ENCODE measurements around the gene ELFN1.

The ELFN1 gene

DNA sequence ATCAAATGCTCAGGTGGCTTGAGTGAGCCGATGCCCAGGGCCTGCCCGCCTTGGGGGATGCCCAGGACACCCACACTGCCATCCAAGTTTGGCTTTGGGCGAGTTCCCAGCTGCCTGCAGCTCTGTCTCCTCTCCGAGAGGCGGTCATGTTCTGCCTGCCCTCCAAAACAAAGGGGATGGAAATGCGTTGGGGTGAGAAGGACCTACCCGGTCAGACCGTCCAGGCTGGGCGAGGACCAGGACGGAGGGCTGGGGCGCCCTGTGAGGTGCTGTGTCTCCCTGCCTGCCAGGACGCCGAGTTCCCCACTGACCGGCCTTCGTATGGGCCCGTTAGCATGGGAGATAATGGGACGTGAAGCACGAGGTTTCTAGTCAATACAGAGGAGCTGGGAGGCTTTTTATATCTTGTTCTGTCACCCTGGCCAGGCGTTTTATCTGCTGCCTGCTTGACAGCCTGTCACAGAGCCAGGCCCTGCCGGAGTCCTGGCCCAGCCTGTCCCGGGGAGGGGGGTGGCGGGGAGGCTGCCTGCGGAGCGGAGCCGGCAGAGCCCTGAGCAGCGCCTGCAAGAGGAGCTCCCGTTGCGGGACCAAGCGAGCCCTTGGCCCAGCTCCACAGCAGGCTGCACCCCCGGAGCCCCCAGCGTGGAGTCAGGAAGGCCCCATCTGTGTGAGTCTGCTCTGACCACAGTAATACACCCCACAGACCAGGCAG is 22.0 kb upstream of the ELFN1 start:
- Mint-ChIP-seq H3K27ac (no peak overlapping the region), H3K27me3 (peaks cover 16% of the 10 kb centered on the region), H3K36me3 (no peaks in the 10 kb centered on the region), H3K4me3 (no peak overlapping the region), H3K4me1 (no peaks in the 10 kb centered on the region), H3K9me3 (no peaks in the 10 kb centered on the region)
- DNase-seq (ENCODE audit: low spot score in 2 of 2): no peak
- no peak for ATAC-seq (ENCODE audit: low read depth)

DNA sequence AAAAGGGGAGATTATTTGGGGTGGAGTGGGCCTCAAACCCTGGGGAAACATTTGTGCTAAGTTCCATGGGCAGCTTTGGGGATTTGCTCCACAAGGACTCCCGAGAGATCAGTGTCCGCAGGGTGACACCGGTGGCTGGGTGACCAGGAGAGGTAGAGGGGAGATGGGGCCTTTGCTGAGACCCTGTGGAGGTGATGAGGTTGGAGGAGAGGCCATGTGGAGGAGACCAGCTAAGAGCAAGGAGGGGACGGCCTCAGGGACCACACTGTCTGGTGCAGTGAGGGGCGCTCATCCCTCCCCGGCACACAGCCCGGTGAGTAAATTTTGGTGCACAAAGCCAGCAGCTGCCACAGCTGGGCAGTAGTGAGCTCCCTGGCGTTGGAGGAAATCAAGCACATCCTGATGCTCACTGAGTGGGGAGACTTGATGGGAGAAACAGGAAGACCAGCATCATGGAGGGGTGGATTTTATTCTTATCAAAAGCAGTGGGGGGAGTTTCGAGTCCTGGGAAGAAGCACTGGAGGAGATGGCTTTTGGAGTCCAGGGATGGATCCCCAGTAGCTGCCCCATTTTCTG is 20.2 kb upstream of the ELFN1 start:
- ATAC-seq (ENCODE audit: low read depth): no peak
- Mint-ChIP-seq H3K4me3 (no peak overlapping the region), H3K9me3 (no peaks in the 10 kb centered on the region), H3K4me1 (no peaks in the 10 kb centered on the region), H3K27ac (no peak overlapping the region), H3K36me3 (no peaks in the 10 kb centered on the region), H3K27me3 (peaks cover 21% of the 10 kb centered on the region)
- no peak for DNase-seq (ENCODE audit: low spot score in 2 of 2)

GRCh38 chr7:1650363-1651030 is 19.6 kb upstream of the ELFN1 start:
- Mint-ChIP-seq H3K27me3 (peaks cover 25% of the 10 kb centered on the region), H3K4me3 (no peak overlapping the region), H3K4me1 (no peaks in the 10 kb centered on the region), H3K36me3 (no peaks in the 10 kb centered on the region), H3K9me3 (no peaks in the 10 kb centered on the region), H3K27ac (no peak overlapping the region)
- DNase-seq (ENCODE audit: low spot score in 2 of 2) (no peak), ATAC-seq (ENCODE audit: low read depth) (no peak)

- H3K9me3 Mint-ChIP-seq: no peaks in the 10 kb centered on the region
- no peak for ATAC-seq (ENCODE audit: low read depth)
- no peak for DNase-seq (ENCODE audit: low spot score in 2 of 2)
- H3K27me3 Mint-ChIP-seq: peaks cover 25% of the 10 kb centered on the region
- no peaks in the 10 kb centered on the region for H3K36me3 Mint-ChIP-seq
- H3K4me3 Mint-ChIP-seq: no peak overlapping the region
- no peak overlapping the region for H3K27ac Mint-ChIP-seq
- H3K4me1 Mint-ChIP-seq: no peaks in the 10 kb centered on the region
Observed at GRCh38 chr7:1651031-1651446, 19.0 kb upstream of the ELFN1 start.

GRCh38 chr7:1651891-1652290 is 18.2 kb upstream of the ELFN1 start:
- H3K27ac Mint-ChIP-seq: no peak overlapping the region
- DNase-seq (ENCODE audit: low spot score in 2 of 2) (no peak), ATAC-seq (ENCODE audit: low read depth) (no peak)
- H3K9me3 Mint-ChIP-seq: no peaks in the 10 kb centered on the region
- H3K4me3 Mint-ChIP-seq: no peak overlapping the region
- H3K4me1 Mint-ChIP-seq: no peaks in the 10 kb centered on the region
- peaks cover 26% of the 10 kb centered on the region for H3K27me3 Mint-ChIP-seq
- H3K36me3 Mint-ChIP-seq: no peaks in the 10 kb centered on the region

DNA sequence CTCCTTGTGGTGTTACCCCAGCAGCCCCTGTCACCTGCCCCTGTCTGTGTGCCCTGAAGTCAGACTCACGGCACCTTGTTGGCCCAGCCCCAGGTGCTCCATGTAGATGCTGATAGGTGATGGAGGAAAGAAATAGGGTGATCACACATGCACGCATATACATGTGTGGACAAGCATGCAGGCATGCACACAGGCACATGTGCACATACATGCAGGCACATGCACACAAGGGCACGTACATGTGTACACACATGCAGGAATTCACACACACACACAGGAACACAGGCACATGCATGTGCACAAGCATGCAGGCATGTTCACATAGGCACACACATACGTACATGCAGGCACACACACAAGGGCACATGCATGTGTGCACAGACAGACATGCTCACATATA is 16.6 kb upstream of the ELFN1 start:
- H3K27ac Mint-ChIP-seq: no peak overlapping the region
- H3K4me3 Mint-ChIP-seq: no peak overlapping the region
- H3K36me3 Mint-ChIP-seq: no peaks in the 10 kb centered on the region

GRCh38 chr7:1654111-1654510 is 16.0 kb upstream of the ELFN1 start:
- no peak overlapping the region for H3K27ac Mint-ChIP-seq

More for the DNA sequence above, 16.6 kb upstream of the ELFN1 start:
- Mint-ChIP-seq H3K27me3 (peaks cover 27% of the 10 kb centered on the region), H3K4me1 (no peaks in the 10 kb centered on the region), H3K9me3 (peaks cover 3% of the 10 kb centered on the region)
- DNase-seq (ENCODE audit: low spot score in 2 of 2) (no peak), ATAC-seq (ENCODE audit: low read depth) (no peak)

DNA sequence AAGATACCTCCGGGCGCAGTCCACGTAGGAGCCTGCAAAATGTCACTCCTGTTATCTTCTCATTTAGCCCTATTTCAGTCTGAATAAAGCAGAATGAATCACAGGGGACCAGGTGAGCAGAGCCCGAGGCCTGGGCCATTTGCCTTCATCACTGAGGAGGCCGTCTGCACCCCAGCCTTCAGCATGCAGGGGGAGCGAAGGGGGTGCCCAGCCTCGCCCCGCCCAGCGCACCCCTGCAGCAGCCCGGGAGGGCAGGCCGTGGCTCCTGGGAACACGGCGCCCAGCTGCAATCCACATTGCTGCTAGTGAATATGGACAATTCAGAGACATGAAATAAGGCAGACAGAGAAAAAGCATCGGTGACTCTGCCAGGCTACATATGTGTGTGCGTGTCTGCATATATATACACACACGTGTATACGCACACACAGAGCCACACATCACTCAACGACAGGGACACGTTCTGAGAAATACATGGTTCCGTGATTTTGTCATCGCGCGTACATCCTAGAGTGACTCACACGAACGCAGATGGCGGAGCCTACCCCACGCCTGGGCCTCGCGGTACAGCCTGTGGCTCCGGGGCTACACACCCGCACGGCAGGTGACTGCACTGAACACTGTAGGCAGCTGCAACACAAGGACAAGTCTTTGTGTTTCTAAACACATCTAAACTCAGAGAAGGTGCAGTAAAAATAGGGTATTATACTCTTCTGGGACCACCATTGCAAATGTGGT is 15.2 kb upstream of the ELFN1 start:
- no peaks in the 10 kb centered on the region for H3K4me1 Mint-ChIP-seq
- peaks cover 19% of the 10 kb centered on the region for H3K27me3 Mint-ChIP-seq
- ATAC-seq (ENCODE audit: low read depth) (no peak), DNase-seq (ENCODE audit: low spot score in 2 of 2) (no peak)
- no peaks in the 10 kb centered on the region for H3K36me3 Mint-ChIP-seq
- H3K4me3 Mint-ChIP-seq: no peak overlapping the region
- no peak overlapping the region for H3K27ac Mint-ChIP-seq
- H3K9me3 Mint-ChIP-seq: peaks cover 3% of the 10 kb centered on the region

More at GRCh38 chr7:1654111-1654510, 16.0 kb upstream of the ELFN1 start:
- Mint-ChIP-seq H3K9me3 (peaks cover 3% of the 10 kb centered on the region), H3K27me3 (peaks cover 23% of the 10 kb centered on the region), H3K4me1 (no peaks in the 10 kb centered on the region), H3K36me3 (no peaks in the 10 kb centered on the region), H3K4me3 (no peak overlapping the region)
- ATAC-seq (ENCODE audit: low read depth) (no peak), DNase-seq (ENCODE audit: low spot score in 2 of 2) (no peak)

GRCh38 chr7:1659696-1660095 is 10.4 kb upstream of the ELFN1 start:
- no peak for ATAC-seq (ENCODE audit: low read depth)
- Mint-ChIP-seq H3K9me3 (peaks cover 3% of the 10 kb centered on the region), H3K4me1 (peaks cover 4% of the 10 kb centered on the region), H3K27me3 (peaks cover 15% of the 10 kb centered on the region), H3K36me3 (peaks cover 3% of the 10 kb centered on the region), H3K27ac (no peak overlapping the region), H3K4me3 (no peak overlapping the region)
- no peak for DNase-seq (ENCODE audit: low spot score in 2 of 2)

GRCh38 chr7:1661461-1661860 is 8.6 kb upstream of the ELFN1 start:
- H3K4me3 Mint-ChIP-seq: no peak overlapping the region
- peaks cover 3% of the 10 kb centered on the region for H3K36me3 Mint-ChIP-seq
- no peak overlapping the region for H3K27ac Mint-ChIP-seq
- H3K9me3 Mint-ChIP-seq: peaks cover 3% of the 10 kb centered on the region
- H3K27me3 Mint-ChIP-seq: peaks cover 11% of the 10 kb centered on the region
- no peak for DNase-seq (ENCODE audit: low spot score in 2 of 2)
- peaks cover 4% of the 10 kb centered on the region for H3K4me1 Mint-ChIP-seq
- ATAC-seq (ENCODE audit: low read depth): no peak

GRCh38 chr7:1662101-1662500 is 8.0 kb upstream of the ELFN1 start:
- Mint-ChIP-seq H3K4me1 (peaks cover 6% of the 10 kb centered on the region), H3K27ac (no peak overlapping the region), H3K36me3 (peaks cover 3% of the 10 kb centered on the region), H3K4me3 (no peak overlapping the region), H3K27me3 (peaks cover 11% of the 10 kb centered on the region), H3K9me3 (peaks cover 3% of the 10 kb centered on the region)
- ATAC-seq (ENCODE audit: low read depth): no peak
- no peak for DNase-seq (ENCODE audit: low spot score in 2 of 2)

GRCh38 chr7:1662767-1663166 is 7.3 kb upstream of the ELFN1 start:
- Mint-ChIP-seq H3K27ac (no peak overlapping the region), H3K27me3 (peaks cover 12% of the 10 kb centered on the region), H3K4me1 (peaks cover 7% of the 10 kb centered on the region), H3K36me3 (peaks cover 3% of the 10 kb centered on the region), H3K4me3 (no peak overlapping the region), H3K9me3 (peaks cover 2% of the 10 kb centered on the region)
- DNase-seq (ENCODE audit: low spot score in 2 of 2) (no peak), ATAC-seq (ENCODE audit: low read depth) (no peak)

DNA sequence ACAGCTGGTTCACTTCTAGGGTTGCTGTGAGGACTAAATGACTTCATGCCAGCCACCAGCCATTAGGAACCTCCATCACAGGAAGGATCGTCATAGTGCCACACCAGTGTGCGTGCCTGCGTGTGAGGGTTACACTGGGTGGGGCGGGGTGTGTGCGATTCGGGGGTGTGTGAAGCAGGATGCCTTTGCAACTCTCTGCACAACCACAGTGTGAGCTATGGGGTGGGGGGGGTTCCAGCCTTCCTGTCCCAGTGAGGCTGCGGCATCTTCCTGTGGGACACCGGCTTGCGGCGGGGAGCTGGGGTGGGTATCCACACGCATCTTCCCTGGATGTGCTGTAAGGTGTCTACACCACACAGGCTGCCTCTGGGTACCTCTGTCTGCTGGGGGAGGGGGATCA is 6.9 kb upstream of the ELFN1 start:
- Mint-ChIP-seq H3K27me3 (peaks cover 12% of the 10 kb centered on the region), H3K4me1 (peaks cover 7% of the 10 kb centered on the region), H3K27ac (no peak overlapping the region), H3K36me3 (peaks cover 3% of the 10 kb centered on the region), H3K9me3 (no peaks in the 10 kb centered on the region), H3K4me3 (peak overlapping the region; percentile 75)
- no peak for ATAC-seq (ENCODE audit: low read depth)
- DNase-seq (ENCODE audit: low spot score in 2 of 2): no peak
